Measurements from ENCODE around the gene GAK. TPM values are rescaled to one million over a fixed set of nuclear protein-coding genes. Genes with fewer than 3 reads are reported as not detected.

Gene GAK
- total RNA-seq, 4 donors from 2014 or later = 34.9 to 48.3 (median 44.5) TPM

DNA sequence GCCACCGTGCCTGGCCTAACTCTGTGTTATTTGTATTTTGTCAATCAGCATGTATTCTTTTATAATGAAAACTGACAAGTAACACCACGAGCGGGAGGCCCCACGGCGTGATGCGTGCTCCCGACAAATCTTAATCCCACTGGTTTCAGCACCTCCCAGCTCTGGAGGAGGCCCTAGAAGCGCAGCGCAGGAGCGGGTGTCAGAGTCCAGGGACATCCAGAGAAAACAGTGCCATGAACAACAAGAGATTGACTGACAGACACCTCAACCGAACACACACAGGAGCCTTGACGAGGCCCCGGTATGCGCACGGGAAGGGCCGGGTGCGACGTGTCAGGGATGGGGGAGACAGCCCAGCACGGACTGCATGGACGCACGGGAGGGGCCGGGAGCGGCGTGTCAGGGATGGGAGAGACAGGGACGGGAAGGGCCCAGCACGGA lies 23.0 kb downstream of the GAK start:
- H3K27ac ChIP-seq = no peak overlapping the region
- in situ Hi-C loops (cut with MboI; ENCODE audit: low sequenced_read_pairs in 4 of 4) = no loop called here
- no peak for DNase-seq
- TF ChIP-seq, protein P1, sequence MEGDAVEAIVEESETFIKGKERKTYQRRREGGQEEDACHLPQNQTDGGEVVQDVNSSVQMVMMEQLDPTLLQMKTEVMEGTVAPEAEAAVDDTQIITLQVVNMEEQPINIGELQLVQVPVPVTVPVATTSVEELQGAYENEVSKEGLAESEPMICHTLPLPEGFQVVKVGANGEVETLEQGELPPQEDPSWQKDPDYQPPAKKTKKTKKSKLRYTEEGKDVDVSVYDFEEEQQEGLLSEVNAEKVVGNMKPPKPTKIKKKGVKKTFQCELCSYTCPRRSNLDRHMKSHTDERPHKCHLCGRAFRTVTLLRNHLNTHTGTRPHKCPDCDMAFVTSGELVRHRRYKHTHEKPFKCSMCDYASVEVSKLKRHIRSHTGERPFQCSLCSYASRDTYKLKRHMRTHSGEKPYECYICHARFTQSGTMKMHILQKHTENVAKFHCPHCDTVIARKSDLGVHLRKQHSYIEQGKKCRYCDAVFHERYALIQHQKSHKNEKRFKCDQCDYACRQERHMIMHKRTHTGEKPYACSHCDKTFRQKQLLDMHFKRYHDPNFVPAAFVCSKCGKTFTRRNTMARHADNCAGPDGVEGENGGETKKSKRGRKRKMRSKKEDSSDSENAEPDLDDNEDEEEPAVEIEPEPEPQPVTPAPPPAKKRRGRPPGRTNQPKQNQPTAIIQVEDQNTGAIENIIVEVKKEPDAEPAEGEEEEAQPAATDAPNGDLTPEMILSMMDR (IDR thresholded peaks at IDR 0.05 in 4 of 5, conservative IDR thresholded peaks at IDR 0.05 in 1 of 5) = no peak
- TF ChIP-seq POLR2A (IDR thresholded peaks at IDR 0.05) = no peak
- peaks cover 0 to 23% of the 10 kb centered on the region in 2 donors for H3K36me3 ChIP-seq
- no peak for ATAC-seq
- intact Hi-C loops (cut with DNase I; ENCODE audit: low total_unique reads) = no loop called here
- H3K27me3 ChIP-seq = no peaks in the 10 kb centered on the region
- H3K4me3 ChIP-seq = no peak overlapping the region
- H3K9me3 ChIP-seq = no peaks in the 10 kb centered on the region
- H3K4me1 ChIP-seq = no peaks in the 10 kb centered on the region

DNA sequence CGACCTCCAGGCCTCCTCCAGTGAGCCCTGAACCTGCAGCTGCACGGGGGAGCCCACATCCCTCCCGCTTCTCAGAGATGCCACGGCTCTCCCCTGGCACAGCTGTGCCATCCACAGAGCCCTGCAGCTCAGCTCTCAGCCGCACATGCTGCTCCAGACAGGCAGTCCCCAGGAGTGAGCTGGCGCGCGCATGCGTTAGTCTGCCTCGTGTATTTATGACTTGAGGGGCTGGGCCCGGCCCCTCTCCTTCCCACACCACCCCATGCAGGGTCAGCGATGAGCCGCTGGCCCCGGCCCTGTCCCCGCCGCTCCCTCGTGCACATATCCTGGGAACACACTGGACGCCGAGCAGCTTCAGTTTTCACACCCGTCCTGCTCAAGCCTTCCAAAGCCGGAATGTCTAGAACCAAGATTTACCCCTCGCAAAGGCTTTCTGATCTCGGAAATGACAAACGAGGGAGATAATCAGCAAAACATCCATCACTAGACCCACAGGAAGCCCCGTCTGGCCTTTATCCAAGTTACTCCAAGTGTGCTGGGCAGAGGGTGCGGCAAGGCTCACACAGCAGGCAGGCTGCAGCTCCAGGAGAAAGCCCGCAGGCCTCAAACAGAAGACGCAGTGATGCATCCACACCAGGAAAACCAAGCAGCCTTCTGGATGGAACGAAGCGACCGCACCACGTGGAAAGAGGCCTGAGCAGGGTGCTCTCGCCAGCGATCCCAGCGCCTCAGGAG lies 24.3 kb downstream of the GAK start:
- in situ Hi-C loops (cut with MboI; ENCODE audit: low sequenced_read_pairs in 4 of 4) = no loop called here
- Histone ChIP-seq H3K4me1 (no peaks in the 10 kb centered on the region), H3K27me3 (no peaks in the 10 kb centered on the region), H3K36me3 (peaks cover 0 to 36% of the 10 kb centered on the region in 2 donors), H3K27ac (no peak overlapping the region), H3K4me3 (no peak overlapping the region), H3K9me3 (no peaks in the 10 kb centered on the region)
- DNase-seq (no peak), ATAC-seq (no peak)
- intact Hi-C loops (cut with DNase I; ENCODE audit: low total_unique reads) = no loop called here
- TF ChIP-seq POLR2A (IDR thresholded peaks at IDR 0.05) = no peak
- TF ChIP-seq, protein P1 (IDR thresholded peaks at IDR 0.05 in 4 of 5, conservative IDR thresholded peaks at IDR 0.05 in 1 of 5) = no peak

DNA sequence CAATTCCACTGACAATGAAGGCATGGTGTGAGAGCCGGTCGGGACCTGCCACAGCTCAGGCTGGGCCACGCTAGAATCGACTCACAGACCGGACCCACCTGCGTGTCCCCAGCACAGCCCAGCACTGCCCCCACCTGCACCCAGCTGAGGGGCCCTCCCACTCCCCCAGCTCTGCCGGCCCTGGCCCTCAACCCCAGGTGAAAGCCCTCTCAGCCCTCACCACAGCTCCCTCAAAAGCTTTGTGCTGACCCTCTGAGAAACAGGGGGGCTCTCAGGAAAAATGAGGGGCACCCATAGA lies 25.1 kb downstream of the GAK start:
- no peaks in the 10 kb centered on the region for H3K4me1 ChIP-seq
- H3K27me3 ChIP-seq = no peaks in the 10 kb centered on the region
- in situ Hi-C loops (cut with MboI; ENCODE audit: low sequenced_read_pairs in 4 of 4) (no loop called here), intact Hi-C loops (cut with DNase I; ENCODE audit: low total_unique reads) (no loop called here)
- TF ChIP-seq POLR2A (IDR thresholded peaks at IDR 0.05) = no peak
- TF ChIP-seq, protein P1 (IDR thresholded peaks at IDR 0.05 in 4 of 5, conservative IDR thresholded peaks at IDR 0.05 in 1 of 5) = no peak
- DNase-seq (no peak), ATAC-seq (no peak)
- H3K4me3 ChIP-seq = no peak overlapping the region
- H3K36me3 ChIP-seq = peaks cover 0 to 32% of the 10 kb centered on the region in 2 donors
- H3K9me3 ChIP-seq = no peaks in the 10 kb centered on the region
- H3K27ac ChIP-seq = no peak overlapping the region

- no peak for ATAC-seq
- peaks cover 0 to 28% of the 10 kb centered on the region in 2 donors for H3K36me3 ChIP-seq
- no peaks in the 10 kb centered on the region for H3K4me1 ChIP-seq
These were observed 25.6 kb downstream of the GAK start for GRCh38 chr4:906339-907102.

More at GRCh38 chr4:906339-907102, 25.6 kb downstream of the GAK start:
- H3K4me3 ChIP-seq = no peak overlapping the region
- TF ChIP-seq POLR2A (IDR thresholded peaks at IDR 0.05) = no peak
- TF ChIP-seq, protein P1 (IDR thresholded peaks at IDR 0.05 in 4 of 5, conservative IDR thresholded peaks at IDR 0.05 in 1 of 5) = no peak
- in situ Hi-C loops (cut with MboI; ENCODE audit: low sequenced_read_pairs in 4 of 4) (no loop called here), intact Hi-C loops (cut with DNase I; ENCODE audit: low total_unique reads) (no loop called here)
- no peaks in the 10 kb centered on the region for H3K9me3 ChIP-seq
- no peak for DNase-seq
- H3K27ac ChIP-seq = no peak overlapping the region
- H3K27me3 ChIP-seq = no peaks in the 10 kb centered on the region

Data from gastrocnemius medialis (tissue), 4 donors.